ENCODE data around the gene CROCC2.
A peak's percentile ranks its signal among the peaks of the same experiment; 100 is the strongest.

Gene CROCC2

DNA sequence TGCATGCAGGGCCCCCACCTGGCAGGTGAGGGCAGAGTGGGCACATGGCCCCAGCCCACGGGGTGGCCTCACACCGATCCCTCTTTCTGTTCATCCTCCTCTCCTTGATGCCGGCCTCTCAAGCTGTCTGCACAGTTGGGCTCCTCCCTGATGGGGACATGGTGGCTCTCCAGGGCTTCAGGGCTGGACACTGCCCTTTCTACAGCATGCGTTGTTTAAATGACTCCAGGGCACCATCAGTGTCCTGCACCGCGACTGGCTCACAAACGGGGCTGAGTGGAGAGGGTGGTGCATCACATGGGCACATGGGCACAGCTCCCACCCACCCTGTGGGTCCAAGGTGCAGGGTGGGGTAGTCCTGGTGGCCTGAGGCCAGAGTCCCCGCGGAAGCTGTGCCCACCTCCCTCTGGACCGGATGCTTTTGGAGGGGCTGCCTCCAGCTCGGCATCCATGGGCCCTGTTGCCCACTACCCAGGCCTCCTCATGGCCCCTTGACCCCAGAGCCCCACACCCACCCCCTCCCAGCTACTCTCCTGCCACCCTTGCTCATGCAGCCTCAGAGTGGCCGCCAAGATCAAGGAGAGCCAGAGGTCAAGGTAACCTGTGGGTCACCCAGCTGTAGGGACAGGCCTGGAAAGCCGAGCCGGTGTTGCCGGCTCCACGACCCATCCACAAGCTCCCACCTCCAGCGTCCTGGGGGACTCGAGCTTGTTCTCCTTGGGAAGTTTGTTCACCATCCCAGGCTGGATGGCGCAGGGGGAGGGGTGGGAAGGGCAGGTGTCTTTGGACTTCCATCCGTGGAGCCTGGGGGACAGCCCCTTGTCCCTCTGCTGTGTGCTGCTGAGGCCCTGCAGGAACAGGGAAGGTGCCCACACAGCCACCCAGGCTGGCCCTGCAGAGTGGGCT is 80.0 kb downstream of the CROCC2 start:
- no peak for FAIRE-seq

GRCh38 chr2:240986787-240987411 is 80.8 kb downstream of the CROCC2 start:
- FAIRE-seq (no peak), DNase-seq (ENCODE audit: low spot score) (no peak)

More for the DNA sequence above, 80.0 kb downstream of the CROCC2 start:
- DNase-seq (ENCODE audit: low spot score): no peak

DNA sequence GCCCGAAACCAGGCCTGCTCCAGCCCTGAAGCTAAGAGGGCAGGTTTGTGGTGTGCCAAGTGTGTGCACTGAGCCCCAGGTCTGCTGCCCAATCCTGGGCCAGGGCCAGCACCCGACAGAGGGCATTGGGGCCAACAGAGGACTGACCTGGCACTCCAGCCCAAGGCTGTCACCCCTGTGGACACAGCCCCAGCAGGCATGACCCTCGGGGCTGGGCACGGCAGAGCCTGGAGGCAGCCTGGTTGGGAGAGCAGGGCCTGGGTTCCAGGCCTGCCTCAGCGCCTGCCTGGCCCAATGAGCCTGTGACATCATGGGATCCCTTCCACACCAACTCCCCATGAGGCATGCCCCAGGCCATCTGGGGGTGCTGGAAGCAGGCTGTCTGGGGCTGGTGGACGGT is 81.5 kb downstream of the CROCC2 start:
- DNase-seq (ENCODE audit: low spot score) (no peak), FAIRE-seq (no peak)

- no peak for FAIRE-seq
- DNase-seq (ENCODE audit: low spot score): no peak
Measured at GRCh38 chr2:240988146-240988545, 82.0 kb downstream of the CROCC2 start.

DNA sequence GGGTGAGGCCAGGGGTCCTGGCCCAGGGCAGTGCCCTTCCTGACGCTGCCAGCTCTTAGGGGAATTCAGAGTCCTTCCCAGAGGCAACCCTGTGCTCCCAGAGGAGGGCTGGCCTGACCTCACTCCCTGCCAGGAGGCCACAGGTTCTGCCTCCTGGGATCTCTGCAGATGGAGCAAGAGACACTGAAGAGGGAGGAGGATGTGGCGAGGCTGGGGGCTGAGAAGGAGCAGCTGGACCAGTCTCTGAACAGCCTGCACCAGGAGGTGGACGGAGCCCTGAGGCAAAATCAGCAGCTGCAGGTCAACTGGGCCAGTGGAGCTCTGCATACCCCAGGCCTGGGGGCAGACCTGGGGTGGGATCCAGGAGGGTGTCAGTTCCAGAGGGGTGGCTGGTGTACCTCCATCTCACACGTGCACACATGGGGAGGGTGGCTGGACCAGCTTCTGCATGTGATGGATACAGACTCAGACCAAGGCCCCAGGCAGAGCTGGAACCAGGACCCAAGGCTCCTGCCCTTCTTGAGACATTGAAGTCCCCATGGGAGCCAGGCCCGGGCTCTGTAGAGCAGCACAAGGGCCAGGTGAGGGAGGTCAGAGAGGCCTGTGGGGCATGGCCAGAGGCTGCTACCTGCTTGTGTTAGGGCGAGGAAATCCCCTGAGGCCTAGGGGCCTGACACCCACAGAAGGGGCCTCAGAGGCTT is 82.6 kb downstream of the CROCC2 start:
- FAIRE-seq: no peak
- DNase-seq (ENCODE audit: low spot score): no peak

GRCh38 chr2:240989451-240990265 is 83.5 kb downstream of the CROCC2 start:
- FAIRE-seq: no peak
- no peak for DNase-seq (ENCODE audit: low spot score)

- no peak for DNase-seq (ENCODE audit: low spot score)
- no peak for FAIRE-seq
Measured at GRCh38 chr2:240990266-240990529, 84.1 kb downstream of the CROCC2 start.

DNA sequence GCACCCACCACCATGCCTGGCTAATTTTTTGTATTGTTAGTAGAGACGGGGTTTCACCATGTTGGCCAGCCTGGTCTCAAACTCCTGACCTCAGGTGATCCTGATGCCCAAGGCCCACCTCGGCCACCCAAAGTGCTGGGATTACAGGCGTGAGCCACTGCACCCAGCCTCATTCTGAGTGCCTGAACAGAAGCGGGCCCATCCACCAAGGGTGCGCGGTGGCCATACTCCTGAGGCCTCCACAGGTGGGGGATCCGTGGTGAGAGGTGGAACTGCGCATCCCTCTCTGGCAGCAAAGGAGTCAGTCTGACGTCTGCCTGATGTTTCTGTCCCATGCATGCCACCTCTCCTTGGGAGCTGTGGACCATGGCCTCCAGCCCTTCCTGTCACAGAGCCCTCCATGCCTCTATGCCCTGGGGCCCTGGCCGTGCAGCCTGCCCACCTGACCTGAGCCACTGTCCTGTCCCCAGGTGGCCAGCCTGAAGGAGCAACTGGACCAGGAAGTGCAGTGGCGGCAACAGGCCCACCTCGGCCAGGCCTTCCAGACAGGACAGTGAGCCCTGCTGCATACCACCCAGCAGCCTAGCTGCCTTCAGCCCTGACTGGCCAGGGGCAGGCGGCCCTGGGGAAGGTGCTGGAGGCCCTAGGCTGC is 84.7 kb downstream of the CROCC2 start:
- FAIRE-seq: no peak
- no peak for DNase-seq (ENCODE audit: low spot score)

- FAIRE-seq: peak; percentile 92
Measured at GRCh38 chr2:240991378-240992263, 85.5 kb downstream of the CROCC2 start.

GRCh38 chr2:240992572-240993291 is 86.6 kb downstream of the CROCC2 start:
- FAIRE-seq (no peak), DNase-seq (ENCODE audit: low spot score) (no peak)

More at GRCh38 chr2:240991378-240992263, 85.5 kb downstream of the CROCC2 start:
- DNase-seq (ENCODE audit: low spot score): peak; percentile 91

DNA sequence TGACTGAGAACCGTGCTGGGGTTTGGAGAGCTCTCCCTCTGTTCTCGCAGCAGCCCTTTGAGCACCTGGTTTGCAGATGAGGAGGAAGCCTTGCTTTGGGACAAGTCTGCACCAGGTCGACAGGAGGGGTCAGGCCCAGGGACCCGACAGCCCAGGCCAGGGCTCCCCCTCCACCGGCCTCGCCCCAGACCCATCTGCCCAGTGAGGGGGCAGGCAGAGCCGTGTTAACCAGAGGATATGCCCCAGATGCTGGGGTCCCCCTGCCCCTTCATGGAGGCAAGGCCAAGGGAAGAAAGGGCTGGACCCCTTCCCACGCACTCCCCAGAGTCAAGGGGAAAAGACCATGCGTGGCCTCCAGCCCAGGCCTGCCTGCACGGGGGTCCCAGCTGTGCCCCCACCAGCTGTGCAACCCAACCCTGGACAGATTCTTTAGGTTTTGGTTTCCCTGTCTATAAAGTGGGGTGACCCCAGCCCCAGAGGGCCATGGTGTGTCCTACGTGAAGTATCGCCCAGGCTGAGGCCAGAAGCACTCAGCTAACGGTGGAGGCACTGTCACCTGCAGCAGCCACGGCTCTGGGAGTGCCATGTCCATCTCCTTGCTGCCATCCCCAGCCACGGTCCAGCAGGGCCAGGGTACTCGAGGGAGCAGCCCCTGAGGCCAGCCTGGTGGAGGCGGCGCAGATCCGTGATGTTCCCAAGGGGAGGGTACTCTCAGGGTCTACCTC is 87.5 kb downstream of the CROCC2 start:
- no peak for FAIRE-seq

DNA sequence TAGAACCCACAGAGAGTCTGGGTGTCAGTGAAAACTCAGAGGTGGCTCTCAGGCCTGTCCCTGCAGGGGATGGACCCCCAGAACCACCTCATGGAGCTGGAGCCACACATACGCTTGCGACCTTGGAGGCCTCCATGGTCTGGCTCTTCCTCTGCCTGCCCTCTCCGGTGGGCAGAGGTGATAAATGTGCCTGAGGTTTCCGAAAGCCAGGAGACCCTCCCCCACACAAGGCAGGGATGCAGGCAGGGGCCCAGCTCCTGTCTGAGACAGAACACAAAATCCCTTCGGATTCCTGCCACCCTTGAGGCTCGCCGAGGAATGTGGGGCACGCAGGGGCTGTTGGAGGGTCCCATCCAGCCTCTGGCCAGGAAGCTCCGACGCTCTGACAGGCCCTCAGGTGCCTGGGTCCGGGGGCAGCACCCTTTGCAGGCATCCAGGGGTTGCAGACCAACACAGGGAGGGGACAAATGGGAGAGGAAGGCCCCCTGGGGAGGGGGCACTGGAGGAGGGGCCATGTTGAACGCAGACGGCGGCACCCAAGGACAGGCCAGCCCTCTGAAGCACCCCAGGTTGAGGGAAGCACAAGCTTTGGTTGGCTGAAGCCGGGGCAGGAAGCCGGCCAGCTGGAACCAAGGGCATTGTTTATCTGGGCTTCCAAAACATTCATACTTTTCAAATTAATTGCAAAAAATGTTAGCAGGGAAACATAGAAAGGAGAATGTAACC is 88.2 kb downstream of the CROCC2 start:
- DNase-seq (ENCODE audit: low spot score): no peak
- no peak for FAIRE-seq

More for the DNA sequence above, 87.5 kb downstream of the CROCC2 start:
- no peak for DNase-seq (ENCODE audit: low spot score)

DNA sequence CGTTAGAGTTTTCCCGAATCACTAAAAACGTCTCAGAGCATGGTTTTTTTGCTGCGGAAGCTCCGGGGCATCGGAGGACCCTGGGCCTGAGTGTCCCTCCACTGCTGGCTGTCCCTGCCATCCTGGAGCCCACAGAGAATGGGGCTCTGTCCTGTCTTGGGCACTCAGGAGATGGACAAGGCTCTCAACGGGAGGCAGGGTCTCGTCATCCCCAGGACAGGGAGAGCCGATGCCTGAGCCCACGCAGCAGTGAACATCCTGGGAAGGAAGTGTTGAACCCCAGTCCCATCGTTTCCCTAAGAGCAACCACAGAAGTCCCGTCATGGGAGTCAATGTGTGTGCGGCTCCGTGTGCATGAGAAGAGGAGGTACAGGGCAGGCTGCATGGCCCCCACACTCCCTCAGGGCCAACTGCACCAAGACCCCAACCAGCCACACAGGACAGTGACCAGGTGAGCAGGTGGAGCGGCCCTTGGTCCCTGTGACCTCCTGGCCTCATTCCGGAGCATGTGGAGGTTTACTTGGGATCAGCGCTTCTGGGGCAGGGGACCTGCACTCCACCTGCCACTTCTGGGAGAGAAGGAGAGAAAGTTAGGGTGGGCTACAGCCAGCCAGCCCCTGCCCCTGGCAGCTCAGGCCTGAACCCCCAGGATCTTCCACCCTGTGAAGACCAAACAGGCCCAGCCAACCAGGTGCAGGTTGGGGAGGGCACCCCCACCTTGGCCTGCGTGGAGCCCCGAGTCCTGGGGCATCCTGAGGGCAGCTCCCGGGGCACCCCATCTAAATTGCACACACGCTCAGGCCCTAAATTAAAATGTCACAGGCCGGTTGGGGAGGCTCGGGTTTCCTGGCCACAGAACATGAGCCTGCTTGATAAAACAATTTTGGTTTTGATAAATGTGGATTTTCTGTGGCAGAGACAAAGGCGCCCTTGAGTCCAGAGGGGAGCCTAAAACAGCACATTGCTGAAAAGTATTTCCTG is 89.2 kb downstream of the CROCC2 start:
- DNase-seq (ENCODE audit: low spot score) (no peak), FAIRE-seq (no peak)

- no peak for FAIRE-seq
Measured at GRCh38 chr2:240996161-240996833, 90.2 kb downstream of the CROCC2 start.

DNA sequence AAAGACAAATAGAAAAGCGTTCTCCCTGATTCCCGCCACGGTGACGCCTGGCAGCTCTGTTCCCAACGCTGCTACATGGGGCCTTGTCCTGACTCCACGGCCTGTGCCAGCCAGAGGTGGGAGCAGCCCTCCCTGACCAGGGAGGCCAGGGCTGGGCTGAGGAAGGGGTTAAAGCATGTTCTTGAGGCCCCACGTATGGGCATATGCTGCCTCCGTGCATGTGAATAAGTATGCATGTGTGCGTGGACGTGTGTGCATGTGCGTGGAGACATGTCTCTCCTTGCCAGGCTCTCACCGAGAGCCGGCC is 90.7 kb downstream of the CROCC2 start:
- no peak for FAIRE-seq

More at GRCh38 chr2:240996161-240996833, 90.2 kb downstream of the CROCC2 start:
- DNase-seq (ENCODE audit: low spot score): no peak

GRCh38 chr2:240997141-240997855 is 91.2 kb downstream of the CROCC2 start:
- FAIRE-seq (no peak), DNase-seq (ENCODE audit: low spot score) (no peak)

More for the DNA sequence above, 90.7 kb downstream of the CROCC2 start:
- no peak for DNase-seq (ENCODE audit: low spot score)
